ENCODE measurements around the gene SYMPK.

DNA sequence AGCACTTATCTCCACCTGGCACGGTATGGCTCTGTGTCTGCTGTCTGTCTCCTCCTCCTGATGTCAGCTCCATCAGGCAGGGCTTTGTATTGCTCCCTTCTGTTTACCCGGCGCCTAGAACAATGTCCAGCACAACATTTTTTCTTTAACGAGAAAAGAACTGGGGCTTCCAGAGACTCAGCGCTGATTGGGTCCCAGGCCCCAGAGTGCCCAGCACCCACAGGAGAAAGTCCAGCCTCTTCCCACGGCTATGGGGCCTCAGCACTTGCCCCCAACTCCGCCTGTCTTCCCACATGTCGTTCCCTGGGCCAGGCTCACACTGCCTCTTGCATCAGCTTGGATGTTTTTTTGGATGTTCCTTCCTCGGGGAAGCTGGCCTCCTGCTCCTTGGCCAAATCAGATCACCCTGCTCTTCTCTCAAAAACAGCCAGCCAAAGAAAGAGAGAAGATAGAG is 32.6 kb upstream of the SYMPK start:
- TF ChIP-seq, protein P1, sequence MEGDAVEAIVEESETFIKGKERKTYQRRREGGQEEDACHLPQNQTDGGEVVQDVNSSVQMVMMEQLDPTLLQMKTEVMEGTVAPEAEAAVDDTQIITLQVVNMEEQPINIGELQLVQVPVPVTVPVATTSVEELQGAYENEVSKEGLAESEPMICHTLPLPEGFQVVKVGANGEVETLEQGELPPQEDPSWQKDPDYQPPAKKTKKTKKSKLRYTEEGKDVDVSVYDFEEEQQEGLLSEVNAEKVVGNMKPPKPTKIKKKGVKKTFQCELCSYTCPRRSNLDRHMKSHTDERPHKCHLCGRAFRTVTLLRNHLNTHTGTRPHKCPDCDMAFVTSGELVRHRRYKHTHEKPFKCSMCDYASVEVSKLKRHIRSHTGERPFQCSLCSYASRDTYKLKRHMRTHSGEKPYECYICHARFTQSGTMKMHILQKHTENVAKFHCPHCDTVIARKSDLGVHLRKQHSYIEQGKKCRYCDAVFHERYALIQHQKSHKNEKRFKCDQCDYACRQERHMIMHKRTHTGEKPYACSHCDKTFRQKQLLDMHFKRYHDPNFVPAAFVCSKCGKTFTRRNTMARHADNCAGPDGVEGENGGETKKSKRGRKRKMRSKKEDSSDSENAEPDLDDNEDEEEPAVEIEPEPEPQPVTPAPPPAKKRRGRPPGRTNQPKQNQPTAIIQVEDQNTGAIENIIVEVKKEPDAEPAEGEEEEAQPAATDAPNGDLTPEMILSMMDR (conservative IDR thresholded peaks at IDR 0.05; ENCODE audit: low read depth, low read length): no peak
- no peak for TF ChIP-seq EZH2 (IDR thresholded peaks at IDR 0.05; ENCODE audit: borderline replicate concordance, low read depth, low read length, poor library complexity, severe bottlenecking)

All from A673 (cell line).